H1 (cell line): ENCODE data around the gene MAP2K1. TPM values are rescaled to one million over a fixed set of nuclear protein-coding genes. Genes with fewer than 3 reads are reported as not detected.

Experiments
- CTCF ChIA-PET: fragments of 300-600 bp; sonication (Branson Sonifier 250); formaldehyde crosslinking; loops from one replicate; lab custom pipeline; 2021; ENCODE audit not compliant: partially characterized antibody; lab: Charles Lee
- POLR2A ChIA-PET: fragments of 300-600 bp; sonication (Branson Sonifier 250); formaldehyde crosslinking; loops from one replicate; lab custom pipeline; 2021; ENCODE audit warnings: inconsistent platforms; ENCODE audit not compliant: partially characterized antibody; lab: Charles Lee
- DNase-seq, 2 experiments: peaks; one replicate each; pipeline versions ENCODE4 v3.0.0 to v3.0.0-alpha.2; 2010 to 2022; ENCODE audit warnings: low spot score in 2 of 2, low read depth in 1 of 2, mixed read lengths in 1 of 2
- FAIRE-seq: peaks from 2 replicates; lab custom pipeline; 2011; peaks lifted over from hg19 to GRCh38; lab: Jason Lieb, UNC
- H2AFZ ChIP-seq: 2 replicates; pipeline ENCODE4 v1.8.1; 2012; ENCODE audit warnings: low read length, inconsistent platforms
- H2AK5ac ChIP-seq: 2 replicates; pipeline ENCODE4 v1.6.1; 2013; ENCODE audit warnings: low read depth, low read length
- H2BK120ac ChIP-seq: replicated peaks from 2 replicates; pipeline ENCODE3; 2013; ENCODE audit warnings: low read depth, low read length, inconsistent platforms
- H2BK12ac ChIP-seq: 2 replicates; pipeline ENCODE4 v1.6.1; 2013; ENCODE audit warnings: low read depth, low read length
- H2BK15ac ChIP-seq: 2 replicates; pipeline ENCODE4 v1.6.1; 2013; ENCODE audit warnings: low read length
- H2BK20ac ChIP-seq: 2 replicates; pipeline ENCODE4 v1.6.1; 2013; ENCODE audit warnings: low read length
- H2BK5ac ChIP-seq: 2 replicates; pipeline ENCODE4 v1.6.1; 2013; ENCODE audit warnings: low read depth, low read length
- H3K14ac ChIP-seq: 2 replicates; pipeline ENCODE4 v1.6.1; 2013; ENCODE audit warnings: inconsistent platforms; ENCODE audit not compliant: insufficient read length
- H3K18ac ChIP-seq: 2 replicates; pipeline ENCODE4 v1.6.1; 2013; ENCODE audit warnings: low read length; ENCODE audit errors: extremely low read depth
- H3K23ac ChIP-seq: 2 replicates; pipeline ENCODE4 v1.6.1; 2013; ENCODE audit warnings: inconsistent platforms; ENCODE audit not compliant: insufficient read length
- H3K23me2 ChIP-seq: 2 replicates; pipeline ENCODE4 v1.6.1; 2013; ENCODE audit warnings: low read depth, low read length
- H3K27ac ChIP-seq: 2 replicates; pipeline ENCODE4 v1.6.1; 2011; ENCODE audit warnings: low read depth, low read length, inconsistent platforms
- H3K27me3 ChIP-seq, 4 experiments: replicated peaks in 1 of 4; 1 replicate in 1 of 4; 2 replicates in 3 of 4; pipeline versions ENCODE4 v1.6.1 to v1.8.1; 2011 to 2013; ENCODE audit warnings: low read length in 3 of 4, mild to moderate bottlenecking in 3 of 4, inconsistent platforms in 2 of 4, mixed read lengths in 2 of 4, moderate library complexity in 1 of 4; ENCODE audit not compliant: control insufficient read depth in 3 of 4, insufficient read depth in 3 of 4; ENCODE audit errors: extremely low read depth in 1 of 4
- H3K36me3 ChIP-seq, 4 experiments: 2 replicates each; pipeline versions ENCODE4 v1.6.1 to v1.8.1; 2011 to 2013; ENCODE audit warnings: mild to moderate bottlenecking in 4 of 4, low read length in 3 of 4, moderate library complexity in 2 of 4, control low read depth in 1 of 4, inconsistent platforms in 1 of 4; ENCODE audit not compliant: insufficient read depth in 4 of 4, control insufficient read depth in 2 of 4
- H3K4ac ChIP-seq: replicated peaks from 2 replicates; pipeline ENCODE3; 2013; ENCODE audit warnings: low read length, low read depth, mixed read lengths, inconsistent platforms; ENCODE audit not compliant: insufficient read length
- H3K4me1 ChIP-seq, 4 experiments: replicated peaks in 1 of 4; 1 replicate in 1 of 4; 2 replicates in 3 of 4; pipeline versions ENCODE4 v1.6.1 to v1.8.1; 2011 to 2013; ENCODE audit warnings: low read length in 3 of 4, inconsistent platforms in 2 of 4, mixed read lengths in 1 of 4; ENCODE audit not compliant: insufficient read depth in 4 of 4, control insufficient read depth in 3 of 4
- H3K4me2 ChIP-seq, 2 experiments: 2 replicates each; pipeline versions ENCODE4 v1.6.1 to v1.8.1; 2011 to 2013; ENCODE audit warnings: low read depth in 2 of 2, low read length in 2 of 2, control low read depth in 1 of 2, inconsistent platforms in 1 of 2, mild to moderate bottlenecking in 1 of 2; ENCODE audit not compliant: insufficient read depth in 1 of 2
- H3K4me3 ChIP-seq, 4 experiments: fragments of 200-600, 300-600 bp in 1 of 4; sonication (generic), shearing (Covaris generic), sonication (Bioruptor Twin) in 1 of 4; 2 replicates each; pipeline versions ENCODE4 v1.5.1 to v1.8.1; 2011 to 2016; ENCODE audit warnings: low read length in 4 of 4, low read depth in 3 of 4, control low read depth in 2 of 4, inconsistent platforms in 2 of 4, mild to moderate bottlenecking in 2 of 4, mixed read lengths in 1 of 4, moderate library complexity in 1 of 4; ENCODE audit not compliant: insufficient read depth in 2 of 4; ENCODE audit errors: extremely low read depth in 1 of 4
- H3K56ac ChIP-seq: replicated peaks from 2 replicates; pipeline ENCODE3; 2013; ENCODE audit warnings: low read depth, mild to moderate bottlenecking, mixed read lengths, low read length, inconsistent platforms; ENCODE audit not compliant: insufficient read length
- H3K79me1 ChIP-seq: 2 replicates; pipeline ENCODE4 v1.6.1; 2013; ENCODE audit warnings: low read depth, low read length, control low read depth
- H3K79me2 ChIP-seq, 2 experiments: 2 replicates each; pipeline versions ENCODE4 v1.6.1 to v1.8.1; 2012 to 2013; ENCODE audit warnings: low read length in 2 of 2, mild to moderate bottlenecking in 2 of 2, inconsistent platforms in 1 of 2; ENCODE audit not compliant: insufficient read depth in 2 of 2, control insufficient read depth in 1 of 2
- H3K9ac ChIP-seq, 4 experiments: replicated peaks in 1 of 4; 1 replicate in 1 of 4; 2 replicates in 3 of 4; pipeline versions ENCODE4 v1.6.1 to v1.8.1; 2011 to 2013; ENCODE audit warnings: low read depth in 3 of 4, low read length in 3 of 4, control low read depth in 2 of 4, mild to moderate bottlenecking in 2 of 4, moderate library complexity in 2 of 4, inconsistent platforms in 1 of 4; ENCODE audit errors: extremely low read depth in 1 of 4
- H3K9me3 ChIP-seq, 2 experiments: 2 replicates each; pipeline versions ENCODE4 v1.6.1 to v1.8.1; 2012 to 2013; ENCODE audit warnings: mild to moderate bottlenecking in 2 of 2, moderate library complexity in 2 of 2, control low read depth in 1 of 2, inconsistent platforms in 1 of 2, low read depth in 1 of 2, low read length in 1 of 2, mixed read lengths in 1 of 2; ENCODE audit not compliant: insufficient read depth in 2 of 2
- H4K20me1 ChIP-seq, 2 experiments: replicated peaks in 1 of 2; 2 replicates each; pipeline versions ENCODE3 to v1.8.1; 2011 to 2013; ENCODE audit warnings: inconsistent platforms in 2 of 2, low read length in 2 of 2, mild to moderate bottlenecking in 1 of 2; ENCODE audit not compliant: insufficient read depth in 2 of 2, control insufficient read depth in 1 of 2
- H4K5ac ChIP-seq: 2 replicates; pipeline ENCODE4 v1.6.1; 2013; ENCODE audit warnings: low read length, low read depth, mixed read lengths, inconsistent platforms; ENCODE audit not compliant: insufficient read length
- H4K8ac ChIP-seq: 2 replicates; pipeline ENCODE4 v1.8.0; 2013; ENCODE audit warnings: mild to moderate bottlenecking, moderate library complexity, low read length, inconsistent platforms; ENCODE audit not compliant: insufficient read depth; ENCODE audit errors: extremely low read depth
- H4K91ac ChIP-seq: replicated peaks from 2 replicates; pipeline ENCODE3; 2013; ENCODE audit warnings: low read length, mixed read lengths, inconsistent platforms; ENCODE audit not compliant: insufficient read length
- POLR2A ChIP-seq, 2 experiments: IDR thresholded peaks; 1 replicate in 1 of 2; 2 replicates in 1 of 2; pipeline ENCODE4 v1.6.1; 2011; ENCODE audit warnings: low read depth in 2 of 2, low read length in 2 of 2, mild to moderate bottlenecking in 2 of 2; ENCODE audit errors: control extremely low read depth in 1 of 2
- SIX5 ChIP-seq: IDR thresholded peaks from 2 replicates; pipeline ENCODE4 v1.6.1; 2011; ENCODE audit warnings: mild to moderate bottlenecking, low read depth, low read length
- WGBS, 2 experiments: shearing (Covaris generic) in 1 of 2; methylation state at CpG; one replicate each; pipeline versions ENCODE4 v1.1.6 to v1.1.7; 2013 to 2015; ENCODE audit warnings: low lambda C conversion rate in 2 of 2, mixed read lengths in 2 of 2, inconsistent platforms in 1 of 2, low coverage in 1 of 2, missing lambda C conversion rate in 1 of 2; ENCODE audit not compliant: insufficient replicate concordance in 2 of 2, insufficient coverage in 1 of 2, insufficient read length in 1 of 2; ENCODE audit errors: extremely low coverage in 1 of 2, missing lambda C conversion rate in 1 of 2; 5-methylcytosine and 5-hydroxymethylcytosine counted together
- polyA plus RNA-seq, 7 experiments: library from polyadenylated mRNA; depleted of rRNA in 3 of 7; stranded (reverse) in 5 of 7; unstranded in 2 of 7; fragments of >200 nt in 5 of 7; fragments of 200-250 nt in 2 of 7; gene quantifications; 1 replicate in 5 of 7; 2 replicates in 1 of 7; 4 replicates in 1 of 7; pipeline versions ENCODE4 v1.2.1 to v1.2.3, GENCODE V29; 2011 to 2013; ENCODE audit warnings: missing spikeins in 2 of 7, mixed read lengths in 2 of 7
- total RNA-seq: library from RNA; stranded (reverse); fragmentation: NEBNext Ultra II Directional; extraction: Animal tissue kit (Norgen Biotek cat#: 25700); gene quantifications from 2 replicates; pipeline ENCODE4 v1.2.1, GENCODE V29; 2021

Gene MAP2K1
- total and polyA plus RNA-seq, 2 of the 8 experiments (the other 6 are each of a cell fraction or from before 2014, with no cell fraction given): 54.7 to 78.2 TPM

GRCh38 chr15:66489179-66489791 is 102.6 kb downstream of the MAP2K1 start:
- Histone ChIP-seq H3K23me2 (no peaks in the 10 kb centered on the region), H3K4ac (no peak overlapping the region), H4K8ac (no peak overlapping the region), H3K9ac (no peak overlapping the region), H3K56ac (no peak overlapping the region), H4K5ac (no peak overlapping the region), H3K9me3 (no peaks in the 10 kb centered on the region), H2AFZ (no peak overlapping the region), H2BK12ac (no peak overlapping the region), H4K20me1 (peaks cover 0 to 6% of the 10 kb centered on the region in 2 experiments), H3K79me1 (peaks cover 2% of the 10 kb centered on the region; the same call in 1 of the 2 replicates), H3K18ac (no peak overlapping the region), H2AK5ac (no peak overlapping the region), H3K36me3 (peaks cover 11 to 75% (median 44%) of the 10 kb centered on the region in 4 experiments), H3K4me2 (no peak overlapping the region), H3K4me3 (no peak overlapping the region), H3K27me3 (no peaks in the 10 kb centered on the region), H2BK5ac (no peak overlapping the region), H2BK120ac (no peak overlapping the region), H3K14ac (no peak overlapping the region), H4K91ac (no peak overlapping the region), H3K79me2 (no peaks in the 10 kb centered on the region), H3K4me1 (peaks cover 0 to under 1% (median 0%) of the 10 kb centered on the region in 4 experiments; a peak in 1 of 7 replicates), H2BK15ac (no peak overlapping the region), H3K23ac (no peak overlapping the region), H3K27ac (no peak overlapping the region), H2BK20ac (no peak overlapping the region)
- POLR2A ChIA-PET: interaction anchor here (0.6 to 6.9 kb wide), 7 partner anchors 10 to 163 kb away, joined by 3 to 56 read pairs (median 4); partner anchors contain the start of genes RPL4, SNAPC5 and ZWILCH
- FAIRE-seq (no peak), DNase-seq (no peak)
- CTCF ChIA-PET: interaction anchor here (1.1 to 6.7 kb wide), 3 partner anchors 8 to 17 kb away, joined by 4 to 44 read pairs (median 5); partner anchors contain the start of gene SNAPC5
- 92% methylated on average over 6 of the region's 6 CpGs; no CpG with 5 or more reads in 1 of the 2 experiments for WGBS, 2 experiments
- TF ChIP-seq POLR2A (IDR thresholded peaks at IDR 0.05; ENCODE audit: control extremely low read depth in 1 of 2, low read depth in 2 of 2, low read length in 2 of 2) (peak in 1 of 2 experiments; percentile 19; a peak in 1 of 3 replicates), SIX5 (no peak)
